NCI-H146 treated with DMSO at 0.1 percent for 48 hours (cell line): ENCODE measurements around the gene CFAP206.

ENCODE experiments used
- DNase-seq: peaks from one replicate; lab custom pipeline; 2025; ENCODE audit not compliant: unreplicated experiment; lab: John Stamatoyannopoulos, UW

Gene CFAP206, protein sequence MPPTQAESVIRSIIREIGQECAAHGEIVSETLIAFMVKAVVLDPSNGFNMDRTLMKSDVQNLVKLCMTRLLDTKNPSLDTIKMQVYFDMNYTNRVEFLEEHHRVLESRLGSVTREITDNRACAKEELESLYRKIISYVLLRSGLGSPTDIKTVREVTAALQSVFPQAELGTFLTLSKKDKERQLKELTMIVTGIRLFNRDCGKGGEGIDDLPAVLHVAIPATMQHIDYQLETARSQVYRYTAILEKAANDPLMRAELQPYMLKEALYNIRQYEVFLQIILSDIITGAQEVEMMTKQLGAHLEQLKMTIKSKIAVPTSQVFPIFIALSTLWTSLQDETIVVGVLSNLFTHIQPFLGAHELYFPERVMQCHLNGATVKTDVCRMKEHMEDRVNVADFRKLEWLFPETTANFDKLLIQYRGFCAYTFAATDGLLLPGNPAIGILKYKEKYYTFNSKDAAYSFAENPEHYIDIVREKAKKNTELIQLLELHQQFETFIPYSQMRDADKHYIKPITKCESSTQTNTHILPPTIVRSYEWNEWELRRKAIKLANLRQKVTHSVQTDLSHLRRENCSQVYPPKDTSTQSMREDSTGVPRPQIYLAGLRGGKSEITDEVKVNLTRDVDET

DNA sequence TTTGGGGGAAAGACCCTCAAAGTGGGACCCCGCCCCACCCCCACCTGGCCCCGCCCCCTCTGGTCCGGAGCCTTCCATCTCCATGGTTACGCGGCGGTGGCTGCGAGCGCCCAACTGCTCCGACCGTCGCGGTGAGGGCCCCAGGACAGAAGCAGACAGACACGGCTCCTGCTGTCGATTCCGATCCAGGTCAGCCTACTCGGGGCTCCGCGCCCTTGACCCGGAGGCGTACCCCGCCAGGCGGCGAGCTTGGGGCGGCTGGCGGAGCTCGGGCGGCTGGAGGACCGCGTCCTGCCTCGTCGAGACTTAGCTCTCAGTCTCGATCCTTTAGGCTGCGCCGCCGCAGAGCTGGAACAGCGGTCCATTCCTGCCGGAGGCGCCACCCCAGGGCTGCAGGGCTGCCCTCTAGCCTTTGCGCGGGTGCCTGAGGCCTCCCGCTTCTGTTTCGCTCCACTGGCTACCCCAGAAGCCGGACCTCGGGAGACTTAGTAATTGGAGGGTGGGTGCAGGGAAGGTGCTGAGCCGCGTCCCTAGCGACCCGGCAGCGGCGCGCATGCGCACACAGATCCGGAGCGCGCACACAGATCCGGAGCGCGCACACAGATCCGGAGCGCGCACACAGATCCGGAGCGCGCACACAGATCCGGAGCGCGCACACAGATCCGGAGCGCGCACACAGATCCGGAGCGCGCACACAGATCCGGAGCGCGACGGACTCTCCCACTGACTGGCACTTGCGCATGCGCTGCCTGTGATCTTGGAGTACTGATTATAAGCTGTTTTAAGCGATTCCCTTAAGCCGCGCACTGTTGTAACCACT lies at the start of gene CFAP206:
CFAP206 (plus strand) TSS at position 72 of the 820 bp plus-strand sequence. CDS start 1,868 bp downstream, outside the sequence.
- peak; percentile 84 for DNase-seq

DNA sequence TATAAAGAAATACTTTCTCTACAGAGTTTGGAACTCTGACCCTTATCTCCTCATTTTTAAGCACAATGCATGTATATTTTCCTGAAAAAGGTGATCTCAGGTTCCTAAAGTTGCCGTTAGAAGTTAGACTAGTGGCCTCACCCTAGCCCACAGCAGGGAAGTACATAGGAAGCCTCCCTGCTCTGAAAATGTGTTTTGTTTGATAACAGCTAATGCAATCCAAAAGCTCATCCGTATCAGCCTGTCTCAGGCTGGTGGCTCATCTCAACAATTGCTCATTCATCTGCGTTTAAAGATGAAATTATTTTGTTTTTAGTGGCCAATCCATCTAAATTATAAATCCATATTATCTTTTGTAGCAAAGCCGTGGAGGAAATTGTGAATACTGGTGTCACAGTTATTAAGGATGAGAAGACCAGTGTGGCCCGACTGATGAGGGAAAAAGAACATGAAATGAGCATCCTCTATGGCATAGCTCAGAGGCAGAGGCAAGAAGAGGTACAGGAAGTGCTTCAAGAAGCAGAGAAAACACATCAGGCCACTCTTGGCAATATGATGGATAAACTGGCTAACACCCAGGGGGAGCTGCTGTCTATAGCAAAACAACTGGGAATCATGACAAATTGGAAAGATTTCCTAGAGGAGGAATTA lies 43.0 kb upstream of the CFAP206 start:
- DNase-seq: no peak

DNA sequence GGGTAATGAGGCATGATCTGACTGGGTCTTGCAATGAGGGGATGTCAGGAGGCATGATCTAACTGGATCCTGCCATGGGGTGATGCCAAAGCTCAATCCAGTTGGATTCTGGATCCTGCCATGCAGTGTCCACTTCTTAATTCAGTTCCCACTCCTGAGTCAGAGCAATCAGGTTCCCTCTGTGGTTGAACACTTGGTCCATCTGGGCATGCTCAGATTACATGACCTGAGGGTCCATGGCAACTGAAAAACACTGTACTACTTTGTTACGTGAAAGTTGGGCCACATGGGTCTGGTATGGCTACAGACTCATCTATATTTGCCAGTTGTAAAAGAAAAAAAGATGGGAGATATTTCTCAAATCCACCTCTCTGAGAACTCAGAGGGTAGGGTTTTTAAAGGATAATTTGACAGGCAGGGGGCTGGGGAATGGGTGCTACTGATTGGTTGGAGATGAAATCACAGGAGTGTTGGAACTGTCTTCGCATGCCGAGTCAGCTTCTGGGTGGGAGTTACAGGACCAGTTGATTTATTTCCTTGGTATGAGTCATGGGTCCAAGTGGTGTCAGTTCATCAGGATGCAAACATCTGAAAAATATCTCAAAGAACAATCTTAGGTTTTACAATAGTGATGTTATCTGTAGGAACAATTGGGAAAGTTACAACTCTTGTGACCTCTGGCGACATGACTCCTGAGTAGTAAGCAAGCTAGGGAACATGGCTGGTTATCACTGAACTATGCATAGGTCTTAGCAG lies 41.5 kb upstream of the CFAP206 start:
- DNase-seq: no peak

DNA sequence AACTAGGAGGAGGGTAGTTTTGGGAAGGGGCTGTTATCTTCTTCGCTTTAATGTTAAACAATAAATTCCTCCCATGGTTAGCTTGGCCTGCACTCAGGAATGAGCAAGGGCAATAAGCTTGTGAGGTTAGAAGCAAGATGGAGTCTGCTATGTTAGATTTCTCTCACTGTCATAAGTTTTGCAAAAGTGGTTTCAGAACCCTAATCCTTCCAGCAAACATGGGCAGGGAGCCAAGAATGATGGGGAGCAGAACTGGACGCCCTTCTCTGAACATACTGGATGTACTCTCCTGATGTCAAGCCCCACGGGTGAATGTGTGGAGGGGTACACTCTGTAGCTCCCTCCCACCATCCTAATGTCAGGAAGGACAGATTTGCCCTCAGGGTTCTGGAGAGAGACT lies 40.9 kb upstream of the CFAP206 start:
- DNase-seq: no peak

DNA sequence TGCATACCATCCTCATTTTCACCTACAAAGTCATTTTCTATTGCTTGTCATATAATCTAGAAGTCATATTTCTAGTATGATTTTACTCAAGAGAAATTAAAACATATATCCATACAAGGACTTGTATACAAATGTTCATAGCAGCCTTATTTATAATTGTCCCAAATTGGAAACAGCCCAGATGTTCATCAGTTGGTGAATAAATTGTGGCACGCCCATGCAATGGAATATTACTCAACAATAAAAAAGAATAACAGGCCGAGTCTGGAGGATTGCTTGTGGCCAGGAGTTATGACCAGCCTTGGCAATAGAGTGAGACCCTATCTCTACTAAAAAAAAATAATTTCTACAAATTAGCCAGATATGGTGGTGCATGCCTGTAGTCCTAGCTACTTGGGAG lies 34.4 kb upstream of the CFAP206 start:
- no peak for DNase-seq

DNA sequence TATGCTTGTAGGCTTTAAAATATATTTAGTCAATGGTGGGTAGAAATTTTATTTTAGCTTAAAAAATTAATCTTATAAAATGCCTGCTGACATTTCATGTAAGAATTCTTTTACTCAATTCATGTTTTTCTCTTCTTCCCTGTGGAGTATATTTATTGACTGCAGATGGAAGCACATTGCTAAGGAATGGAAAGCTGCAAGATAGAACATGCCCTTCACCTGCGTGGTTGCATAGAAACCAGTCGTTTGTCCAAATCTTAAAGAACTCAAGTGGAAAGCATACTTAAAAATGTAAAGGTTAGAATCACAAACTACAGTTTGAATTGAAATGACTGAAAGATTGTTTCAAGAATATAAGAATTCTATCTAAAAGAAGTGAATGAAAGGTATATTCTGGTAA lies 32.5 kb upstream of the CFAP206 start:
- DNase-seq: no peak

DNA sequence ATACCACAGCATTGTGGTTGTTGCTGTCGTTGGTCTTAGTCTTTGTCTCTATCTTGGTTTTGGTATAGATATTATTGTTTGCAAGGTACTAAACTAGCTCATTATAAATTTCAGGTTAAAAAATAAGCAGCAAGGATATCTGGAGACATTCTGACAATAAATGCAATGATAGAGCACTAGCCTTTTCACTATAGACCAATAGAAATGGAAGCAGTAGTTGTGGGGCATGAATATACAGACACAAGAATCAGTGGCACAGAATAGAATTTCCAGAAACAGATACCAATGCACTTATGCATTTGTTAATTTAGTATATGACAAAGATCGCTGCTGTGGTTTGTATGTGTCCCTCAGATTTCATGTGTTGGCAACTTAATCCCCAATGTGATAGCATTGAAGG lies 31.1 kb upstream of the CFAP206 start:
- DNase-seq: no peak

DNA sequence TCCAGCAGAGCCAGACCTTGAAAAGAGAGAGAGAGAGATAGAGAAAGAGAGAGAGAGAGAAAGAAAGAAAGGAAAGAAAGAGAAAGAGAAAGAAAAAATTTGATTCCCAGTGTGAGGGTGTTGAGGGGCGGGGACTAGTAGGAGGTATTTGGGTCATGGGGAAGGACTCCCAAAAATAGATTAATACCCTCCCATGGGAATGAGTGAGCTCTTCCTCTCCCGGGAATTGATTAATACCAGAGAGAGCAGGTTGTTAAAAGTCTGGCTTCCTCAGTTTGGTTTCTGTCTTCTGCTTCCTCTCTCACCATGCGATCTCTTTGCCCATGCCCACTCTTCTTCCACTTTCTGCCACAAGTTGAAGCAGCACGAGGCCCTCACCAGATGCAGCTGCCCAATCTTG lies 28.8 kb upstream of the CFAP206 start:
- no peak for DNase-seq

DNA sequence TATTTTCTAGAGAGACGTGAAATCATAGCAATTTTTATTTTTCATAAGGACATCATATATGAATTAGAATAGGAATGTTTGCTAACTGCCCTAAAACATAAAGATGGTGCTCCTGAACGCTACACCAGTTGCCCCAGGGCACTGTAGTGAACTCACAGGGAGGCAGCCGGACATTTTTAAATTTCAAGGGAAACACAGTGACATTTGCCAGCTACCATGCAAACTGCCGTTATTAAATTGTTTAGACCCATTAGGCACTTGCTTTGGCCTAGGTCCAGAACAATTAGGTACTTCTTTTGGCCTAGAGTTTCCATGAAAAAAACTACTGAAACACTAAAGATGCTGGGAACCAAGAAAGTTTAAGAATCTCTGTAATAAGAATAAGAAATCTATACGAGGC lies 24.9 kb upstream of the CFAP206 start:
- no peak for DNase-seq

DNA sequence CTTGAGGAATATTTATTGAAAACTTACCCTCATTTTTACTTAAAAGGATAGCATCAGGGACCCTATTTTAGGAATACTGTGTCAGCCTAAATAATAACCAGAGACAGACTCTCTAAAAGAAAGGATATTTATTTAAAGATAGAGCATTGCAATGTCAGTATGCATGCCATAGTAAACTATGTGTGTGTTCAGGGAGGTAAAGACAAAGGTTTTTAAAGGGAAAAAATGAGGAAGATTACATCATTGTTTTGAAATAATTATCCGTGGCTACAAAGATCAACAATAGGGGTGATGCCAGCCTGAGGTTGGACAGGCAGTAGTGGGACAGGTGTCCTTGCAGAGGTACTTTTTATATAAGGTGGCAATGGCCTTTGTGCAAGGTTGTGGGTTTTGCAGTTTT lies 23.7 kb upstream of the CFAP206 start:
- DNase-seq: no peak

DNA sequence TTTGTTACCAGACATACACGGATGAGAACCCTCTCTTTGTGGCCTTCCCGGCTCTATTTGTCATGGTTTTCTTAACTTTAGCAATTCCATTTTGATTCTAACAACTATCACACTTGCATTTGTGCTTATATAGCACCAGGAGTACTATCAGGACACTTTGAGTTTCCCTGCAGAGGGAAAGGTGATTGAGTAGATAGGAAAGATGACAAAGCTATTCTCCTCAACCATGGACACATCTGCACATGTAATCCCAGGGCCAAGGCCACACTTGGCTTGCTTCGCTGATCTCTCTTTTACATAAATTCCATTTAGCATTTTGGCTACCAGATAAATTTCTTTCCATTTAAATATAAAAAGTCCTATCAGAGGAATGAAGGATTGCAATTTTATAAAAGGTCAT lies 23.3 kb upstream of the CFAP206 start:
- DNase-seq: no peak

DNA sequence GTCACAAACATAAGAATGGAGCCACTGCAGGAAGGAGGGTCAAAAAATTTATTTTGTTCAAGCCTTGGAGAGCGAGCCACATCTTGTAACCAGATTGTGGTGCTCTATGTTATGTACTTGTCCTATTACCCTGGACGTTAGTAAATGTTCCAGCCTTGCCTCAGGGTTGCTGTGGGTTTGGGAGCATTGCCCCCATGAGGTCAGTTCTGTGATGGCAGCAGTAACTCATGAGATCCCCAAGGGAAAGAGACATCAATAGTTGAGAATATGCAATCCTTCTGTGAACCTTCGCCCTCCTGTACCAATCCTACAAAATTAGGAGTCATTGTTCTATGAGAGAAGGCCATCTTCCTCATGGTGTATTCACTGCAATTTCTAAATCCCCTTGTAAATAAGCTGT lies 16.4 kb upstream of the CFAP206 start:
- DNase-seq: peak; percentile 6

DNA sequence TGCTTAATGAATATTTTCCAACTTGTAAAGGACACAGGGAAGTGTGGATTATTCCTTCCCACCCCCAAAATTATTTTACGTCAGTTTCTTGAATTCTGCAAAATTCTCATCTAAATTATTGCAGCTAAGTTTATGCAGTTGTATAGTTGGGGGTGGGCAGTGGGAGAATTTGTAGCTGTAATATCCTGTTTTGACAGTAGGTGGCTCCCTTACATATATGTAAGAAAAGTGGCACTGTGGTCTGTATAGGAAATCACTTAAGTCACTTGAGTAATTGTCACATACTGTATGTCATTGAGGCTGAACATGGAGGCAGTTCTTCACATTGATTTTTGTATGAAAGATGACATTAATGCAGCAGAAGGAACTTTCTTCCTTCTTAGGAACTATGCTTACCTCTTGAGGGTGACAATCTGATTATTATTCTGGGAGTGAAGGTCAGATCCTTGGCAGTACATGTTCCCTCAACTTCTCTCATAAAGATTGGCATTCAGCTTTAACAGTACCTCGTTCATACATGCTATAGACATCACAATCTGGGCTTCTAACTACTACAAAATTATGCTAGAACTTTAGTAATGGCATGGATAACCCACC lies 14.6 kb upstream of the CFAP206 start:
- peak; percentile 74 for DNase-seq

DNA sequence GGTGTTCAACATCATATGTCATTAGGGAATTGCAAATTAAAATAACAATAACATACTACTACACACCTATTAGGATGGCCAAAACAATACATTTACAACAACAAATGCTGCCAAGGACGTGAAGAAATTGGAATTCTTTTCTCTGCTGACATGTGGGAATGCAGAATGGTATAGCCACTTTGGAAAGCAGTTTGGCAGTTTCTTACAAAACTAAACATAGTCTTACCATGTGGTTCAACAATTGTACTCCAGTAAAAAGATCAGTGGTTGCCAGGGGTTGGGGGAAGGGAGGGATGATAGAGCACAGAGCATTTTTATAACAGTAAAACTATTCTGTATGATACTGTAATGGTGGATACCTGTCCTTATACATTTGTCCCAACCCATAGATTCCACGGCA lies 12.3 kb upstream of the CFAP206 start:
- DNase-seq: no peak

DNA sequence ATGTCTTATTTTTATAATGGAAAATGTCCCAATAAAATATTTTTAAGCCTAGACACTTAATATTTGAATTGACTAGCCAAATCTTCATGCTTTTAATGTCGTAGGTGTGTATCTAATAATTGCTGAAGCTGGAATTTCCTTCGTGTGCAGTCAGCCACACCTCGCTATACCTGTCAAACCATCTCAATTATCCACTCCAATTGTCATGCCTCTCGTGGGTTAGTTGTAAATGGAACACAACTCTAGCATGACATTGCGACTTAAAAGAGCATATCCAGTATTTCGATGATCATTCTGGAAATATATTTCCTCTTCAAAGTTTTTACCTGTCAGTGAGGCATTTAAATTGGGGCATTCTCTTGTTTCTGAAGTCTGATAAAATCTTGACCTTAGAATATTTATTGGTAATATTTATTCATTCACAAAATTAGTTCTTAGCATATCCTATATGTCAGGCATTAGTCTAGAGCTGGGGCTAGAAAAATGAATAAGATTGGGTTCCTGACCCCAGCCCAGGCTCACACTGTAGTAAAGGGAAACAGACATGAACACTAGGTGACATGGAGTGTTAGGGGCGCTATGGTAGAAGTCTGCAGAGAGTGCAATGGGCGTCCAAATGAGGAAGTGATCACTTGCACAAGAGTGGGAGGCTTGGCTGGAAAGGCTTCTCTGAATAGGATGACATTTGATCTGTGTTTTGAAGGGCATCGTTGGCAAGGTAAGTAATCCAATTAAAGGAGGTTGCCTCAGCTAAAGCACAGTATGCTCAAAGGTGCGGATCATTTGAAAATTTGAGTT lies 11.0 kb upstream of the CFAP206 start:
- no peak for DNase-seq

DNA sequence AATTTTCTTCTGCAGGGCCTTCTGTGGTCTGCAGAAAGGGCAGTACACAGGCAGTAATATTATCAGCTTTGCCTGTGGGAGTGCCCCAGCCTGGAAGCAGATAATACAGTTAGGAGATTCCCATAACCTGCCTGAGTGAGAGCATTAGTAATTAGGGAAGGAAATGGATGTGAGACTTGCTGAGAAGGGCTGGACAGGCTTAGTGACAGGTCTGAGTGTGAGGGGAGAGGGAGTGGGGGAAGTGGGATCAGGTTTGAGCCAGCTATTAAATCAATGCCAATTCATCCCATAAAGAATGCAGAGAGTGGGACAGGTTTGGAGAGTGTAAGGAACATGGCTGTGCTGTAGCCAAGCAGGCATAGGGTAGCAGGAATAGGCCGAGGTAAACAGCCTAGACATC lies 10.1 kb upstream of the CFAP206 start:
- DNase-seq: no peak

DNA sequence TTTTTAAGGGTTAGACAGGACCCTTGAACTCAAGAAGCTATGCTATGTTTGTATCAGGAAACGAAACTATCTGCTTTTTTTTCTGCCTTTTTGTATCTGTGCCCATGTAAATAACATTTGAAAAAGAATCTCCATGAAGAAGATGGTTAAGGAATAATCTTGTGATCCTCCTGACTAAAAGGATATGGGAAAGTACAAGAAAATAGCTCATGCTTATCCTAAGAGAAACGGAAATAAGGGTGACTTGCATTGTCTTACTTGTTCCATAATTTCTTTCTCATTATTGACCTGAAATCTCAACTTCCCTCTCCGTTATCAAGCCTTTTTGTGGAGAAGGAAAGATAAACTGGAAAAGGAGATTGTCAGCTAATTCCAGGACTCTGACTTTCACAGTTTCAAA lies 5.9 kb upstream of the CFAP206 start:
- no peak for DNase-seq

DNA sequence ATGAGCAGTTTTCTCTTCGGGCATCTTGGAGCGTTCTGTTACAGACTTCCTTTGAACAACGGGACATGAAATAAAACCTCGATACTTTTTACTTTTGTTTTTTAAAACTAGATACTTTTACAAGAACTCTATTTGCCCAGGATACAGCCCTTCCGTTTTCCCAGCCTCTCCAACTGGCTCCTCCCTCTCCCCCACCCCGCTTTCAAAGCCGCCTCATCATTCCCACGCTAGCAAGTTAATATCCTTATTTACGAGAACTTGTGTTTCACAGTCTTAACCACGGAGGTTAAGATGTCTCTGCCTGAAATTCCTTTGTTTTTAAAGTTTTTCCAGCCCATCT lies 241 bp upstream of the CFAP206 start:
- peak; percentile 76 for DNase-seq

DNA sequence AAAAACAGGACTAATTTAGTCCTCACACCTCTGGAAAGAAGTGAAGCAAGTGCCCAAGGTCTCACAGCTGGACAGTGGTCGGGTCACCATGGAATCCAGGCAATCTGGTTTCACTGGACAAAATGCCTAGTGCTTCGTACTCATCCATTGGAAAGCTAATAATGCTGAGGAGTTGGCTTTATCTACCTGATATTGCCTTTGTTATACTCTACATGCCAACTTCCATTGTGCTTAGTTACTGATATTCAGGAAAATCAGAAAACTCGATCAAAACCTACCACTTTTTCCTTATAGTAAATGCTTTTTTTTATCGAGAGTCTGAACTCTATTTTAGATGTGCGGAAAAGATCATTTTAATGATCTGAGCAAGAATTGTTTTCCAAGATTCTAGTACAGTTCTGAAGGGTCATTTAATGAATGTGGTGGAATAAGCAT lies 966 bp downstream of the CFAP206 start:
- DNase-seq: no peak

DNA sequence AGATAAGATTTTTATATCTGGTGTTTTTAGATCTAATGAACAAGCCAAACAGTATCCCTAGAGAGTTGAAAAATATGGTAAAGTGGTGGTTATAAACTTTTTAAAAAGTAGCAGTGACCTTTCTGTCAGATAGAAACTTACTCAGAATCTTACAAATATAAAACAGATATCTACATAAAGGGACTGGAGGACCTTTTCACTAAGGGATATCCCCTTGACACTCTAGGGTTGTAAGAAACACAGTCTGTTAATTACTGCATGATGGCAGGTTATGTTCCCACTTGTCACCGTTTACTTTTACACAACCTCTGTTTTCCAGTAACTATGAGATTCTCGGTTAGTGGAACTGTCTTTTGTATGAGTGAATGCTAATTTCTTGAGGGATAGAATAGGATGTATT lies 11.5 kb downstream of the CFAP206 start:
- no peak for DNase-seq
